Activated T-cell treated with anti-CD3 and anti-CD28 coated beads, Interleukin-2, amount 50 U/mL, for 48 hours (primary cell): ENCODE results near the gene C1orf232.

Experiments
- DNase-seq, 2 experiments: peaks; one replicate each; pipeline ENCODE4 v3.0.0-alpha.2; 2020

C1orf232 gene

DNA sequence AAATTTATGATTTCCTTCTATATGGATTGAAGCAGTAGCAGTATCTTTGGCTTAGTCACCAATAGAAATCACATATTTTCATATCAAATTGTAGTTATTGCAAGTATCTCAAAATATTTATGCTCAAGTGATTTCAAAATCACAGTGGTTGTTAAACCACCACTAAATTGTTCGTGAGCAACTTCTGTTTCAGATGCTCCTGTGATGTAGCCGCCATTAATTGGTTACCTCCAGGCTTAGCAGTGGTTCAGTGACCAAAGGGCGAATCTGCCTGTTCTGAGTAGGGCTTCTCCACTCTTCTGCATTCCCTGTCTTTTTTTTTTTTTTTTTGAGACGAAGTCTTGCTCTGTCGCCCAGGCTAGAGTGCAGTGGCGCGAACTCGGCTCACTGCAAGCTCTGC lies 6.6 kb upstream of the C1orf232 start:
- DNase-seq: no peak

DNA sequence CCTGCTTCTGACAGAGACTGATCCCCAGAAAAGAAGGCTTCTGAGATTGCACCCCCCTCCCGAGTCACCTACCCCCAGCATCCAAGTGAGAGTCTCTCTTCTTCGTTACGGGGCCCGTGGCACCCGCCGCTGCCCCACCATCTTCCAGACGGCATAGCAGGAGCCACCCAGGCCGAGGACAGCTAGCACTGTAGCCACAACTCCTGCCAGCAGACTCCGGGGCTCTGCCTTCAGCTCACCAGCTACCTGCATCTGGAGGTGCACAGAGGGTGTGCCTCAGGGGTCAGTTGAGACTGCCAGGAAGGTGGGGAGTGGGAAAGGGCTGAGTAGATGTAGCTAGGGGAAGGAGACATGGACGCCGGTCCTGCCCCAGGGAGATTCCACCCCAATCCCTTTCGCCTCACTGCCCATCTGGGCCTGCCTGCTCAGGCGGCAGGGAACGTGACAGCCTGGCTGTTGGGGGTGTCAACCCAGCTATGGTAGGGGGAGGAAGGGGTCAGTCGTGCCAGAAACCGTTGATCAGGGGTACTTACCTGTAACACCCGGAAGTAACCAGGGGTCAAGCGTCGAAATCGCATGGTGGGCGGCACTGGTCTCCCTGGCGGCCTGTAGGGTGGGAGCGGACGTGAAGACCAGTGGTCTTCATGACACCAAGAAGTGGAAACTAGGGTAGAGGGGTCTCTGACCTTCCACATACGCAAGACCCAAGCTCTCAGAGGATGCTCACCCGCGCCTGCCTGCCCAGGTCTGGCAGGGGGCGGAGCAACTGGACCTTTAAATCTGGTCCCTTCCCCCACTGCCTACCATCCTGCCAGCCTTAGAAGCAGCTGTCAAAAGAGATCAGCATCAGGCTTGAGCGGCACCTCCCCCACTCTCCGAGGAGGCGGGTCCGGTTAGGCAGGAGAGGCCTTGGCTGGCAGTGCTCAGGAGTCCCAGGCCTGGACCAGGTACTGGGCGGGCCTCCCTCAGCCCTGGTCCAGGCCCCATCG lies 2.6 kb upstream of the C1orf232 start, which contains the start of gene ZNF593OS:
ZNF593OS (minus strand) TSS at position 749 of the 989 bp plus-strand sequence; CDS start at position 578, 171 bp downstream.
- DNase-seq: no peak

DNA sequence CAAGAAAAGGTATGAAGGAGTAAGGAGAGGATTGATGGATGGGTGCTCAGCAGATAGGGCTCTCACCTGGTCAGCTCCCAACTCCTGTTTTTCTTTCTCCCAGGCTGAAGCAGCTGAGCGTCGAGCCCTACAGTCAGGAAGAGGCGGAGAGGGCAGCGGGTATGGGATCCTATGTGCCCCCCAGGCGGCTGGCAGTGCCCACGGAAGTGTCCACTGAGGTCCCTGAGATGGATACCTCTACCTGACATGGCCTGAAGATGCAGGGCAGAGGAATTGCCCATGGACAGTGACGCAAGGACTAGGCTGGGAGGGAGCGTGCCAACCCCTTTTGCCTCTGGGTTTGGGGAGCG lies 1.7 kb upstream of the C1orf232 start:
- no peak for DNase-seq

DNA sequence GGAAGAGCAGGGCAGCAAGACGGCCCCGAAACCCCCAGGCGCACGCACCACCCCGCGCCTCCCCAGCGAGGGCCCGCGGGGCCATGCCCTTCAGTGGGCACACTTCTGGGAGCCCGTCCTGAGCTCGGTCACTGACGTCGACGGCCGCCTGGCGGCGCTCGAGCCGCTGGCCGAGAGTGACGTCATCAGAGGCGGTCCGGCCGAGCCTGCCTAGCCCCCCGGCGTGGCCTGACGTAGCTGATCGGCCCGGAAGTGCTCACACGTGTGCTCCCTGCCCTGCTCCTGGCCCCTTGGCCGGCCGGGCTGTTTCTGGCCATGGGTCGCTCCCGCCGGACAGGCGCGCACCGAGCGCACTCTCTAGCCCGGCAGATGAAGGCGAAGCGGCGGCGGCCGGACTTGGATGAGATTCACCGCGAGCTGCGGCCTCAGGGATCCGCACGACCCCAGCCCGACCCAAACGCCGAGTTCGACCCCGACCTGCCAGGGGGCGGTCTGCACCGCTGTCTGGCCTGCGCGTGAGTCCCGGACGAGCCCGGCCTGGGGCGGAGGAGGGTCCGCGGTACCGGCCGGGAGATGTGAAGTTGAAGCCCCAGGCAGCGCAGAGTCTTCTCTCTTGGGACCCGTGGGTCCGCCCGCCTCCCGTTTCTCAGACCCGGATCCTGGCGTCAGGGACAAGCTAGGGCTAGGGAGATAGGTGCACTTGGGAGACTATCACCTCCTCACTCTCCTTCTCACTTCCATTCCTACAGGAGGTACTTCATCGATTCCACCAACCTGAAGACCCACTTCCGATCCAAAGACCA lies 1.1 kb upstream of the C1orf232 start, which contains the start of gene ZNF593:
ZNF593 (plus strand) TSS at position 240 of the 803 bp plus-strand sequence; CDS start at position 316, 76 bp downstream.
- DNase-seq: peak; percentile 94 to 96

DNA sequence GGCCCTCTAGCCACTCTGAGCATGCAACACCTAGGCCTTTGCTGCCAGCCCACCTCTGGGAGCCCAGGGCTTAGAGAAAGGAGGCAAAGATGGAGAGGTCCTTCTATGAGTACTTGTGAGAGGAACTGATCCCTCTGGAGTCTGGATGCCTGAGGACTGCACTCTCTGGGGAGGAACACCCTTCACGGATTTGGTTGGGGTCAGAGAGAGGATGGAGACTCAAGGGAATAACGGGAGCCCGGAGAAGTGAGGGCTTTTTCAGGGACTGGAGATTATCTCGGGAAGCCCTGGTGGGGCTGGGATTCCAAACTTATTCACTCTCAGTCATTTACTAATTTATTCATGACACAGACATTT lies 413 bp upstream of the C1orf232 start:
- DNase-seq: no peak

DNA sequence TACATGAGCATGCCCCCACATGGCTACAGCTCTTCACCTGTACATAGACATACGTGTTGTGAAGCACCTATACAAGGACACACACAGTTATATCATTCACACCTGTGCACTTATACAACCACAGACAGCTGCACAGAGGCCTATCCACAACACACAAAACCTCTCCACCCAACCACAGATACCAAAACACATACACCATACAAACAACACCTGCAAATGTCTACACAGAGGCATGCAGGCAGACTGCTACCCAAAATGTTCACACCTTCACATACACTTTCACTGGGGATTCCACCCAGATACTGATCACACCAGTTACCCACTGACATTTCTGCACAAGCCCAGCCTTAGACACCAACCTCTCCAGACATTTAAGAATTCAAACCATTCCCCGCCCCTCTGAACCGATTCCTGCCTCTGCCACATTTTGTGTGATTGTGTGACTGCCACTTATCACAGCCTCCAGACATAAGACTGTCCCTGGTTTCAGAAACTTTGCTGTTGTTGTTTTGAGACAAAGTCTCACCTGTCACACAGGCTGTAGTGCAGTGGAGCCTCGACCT lies 2.0 kb downstream of the C1orf232 start:
- DNase-seq: no peak

DNA sequence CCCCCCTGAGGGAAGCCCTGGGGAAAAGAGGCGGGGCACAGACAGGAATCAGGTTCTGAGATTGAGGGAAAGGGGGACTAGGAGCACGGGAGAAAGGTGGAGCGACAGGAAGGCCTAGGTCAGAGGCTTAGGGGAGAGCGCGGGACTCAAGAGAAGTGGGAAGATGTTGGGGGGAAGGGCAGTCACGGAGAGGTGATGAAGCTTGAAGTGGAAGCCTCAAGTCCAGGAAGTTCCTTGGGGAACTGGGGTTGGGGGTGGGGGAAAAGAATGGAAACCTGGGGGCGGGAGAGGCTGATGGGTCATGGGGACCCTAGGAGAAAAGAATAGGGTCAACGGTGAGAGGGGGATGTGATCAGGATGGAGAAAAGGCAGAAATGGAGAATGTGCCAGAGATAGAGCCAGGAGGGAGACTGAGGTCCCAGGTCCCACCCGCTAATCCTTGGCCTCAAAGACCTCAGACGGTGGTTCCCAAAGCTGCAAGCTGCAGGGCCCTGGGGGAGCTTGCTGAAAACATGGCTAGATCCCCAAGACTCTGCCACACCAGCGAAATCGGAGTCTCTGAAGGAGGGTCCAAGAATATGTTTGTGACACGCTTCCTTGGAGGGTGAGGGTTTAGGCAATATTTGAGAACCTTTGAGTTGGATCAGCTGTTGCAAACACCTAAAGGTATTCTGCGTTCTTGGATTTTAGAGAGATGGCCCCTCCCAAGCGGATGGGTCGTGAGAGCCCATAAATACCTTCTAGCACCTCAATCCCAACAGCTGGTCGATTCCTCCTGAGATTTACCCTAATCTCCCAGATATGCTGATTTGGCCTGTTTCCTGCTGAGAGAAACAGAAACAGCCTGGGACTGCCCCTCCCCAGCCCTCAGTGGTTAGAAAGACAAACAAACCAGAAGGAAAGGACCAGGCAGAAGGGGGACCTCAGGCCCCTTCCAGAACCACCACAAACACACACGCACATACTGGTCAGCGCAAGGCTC lies 3.6 kb downstream of the C1orf232 start:
- DNase-seq: no peak

DNA sequence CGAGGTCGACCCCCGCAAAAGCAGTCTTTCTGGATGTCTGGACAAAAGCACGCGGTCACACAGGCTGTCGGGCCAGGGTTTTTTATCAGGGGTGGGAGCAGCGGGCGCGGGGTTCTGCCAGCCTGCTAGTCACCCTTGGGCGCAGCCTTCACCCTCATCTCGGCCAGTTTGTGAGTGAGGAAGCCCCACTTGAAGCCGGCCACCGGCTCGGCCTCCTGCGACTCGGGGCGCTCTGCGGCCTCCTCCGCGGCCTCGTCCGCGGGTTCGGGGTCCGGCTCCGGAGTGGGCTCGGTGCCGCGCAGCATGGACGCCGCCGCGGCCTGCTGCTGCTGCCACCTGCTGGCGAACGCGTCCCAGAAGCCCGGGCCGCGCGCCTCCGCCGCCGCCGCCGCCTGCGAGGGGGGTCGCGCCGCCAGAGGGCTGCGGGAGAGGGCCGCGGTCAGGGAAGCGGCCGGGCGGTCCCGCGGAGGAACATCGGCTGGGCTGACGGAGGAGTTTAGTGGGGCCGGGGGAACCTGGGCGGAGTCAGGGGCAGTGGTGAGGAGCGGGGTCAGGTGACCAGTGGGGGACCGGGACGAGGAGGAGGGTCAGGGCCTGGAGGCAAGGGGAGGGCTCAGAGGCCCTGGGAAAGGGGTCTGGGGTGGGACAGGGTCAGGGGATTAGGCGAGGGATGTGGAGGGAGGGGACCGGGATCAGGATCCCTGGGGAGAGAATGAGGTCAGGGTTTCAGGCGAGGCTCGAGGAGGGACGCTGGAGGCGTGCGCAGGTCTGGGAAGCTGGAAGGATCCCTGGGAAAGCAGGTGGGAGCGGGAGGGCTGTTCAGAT lies 4.5 kb downstream of the C1orf232 start:
- DNase-seq: peak; percentile 74 to 78

DNA sequence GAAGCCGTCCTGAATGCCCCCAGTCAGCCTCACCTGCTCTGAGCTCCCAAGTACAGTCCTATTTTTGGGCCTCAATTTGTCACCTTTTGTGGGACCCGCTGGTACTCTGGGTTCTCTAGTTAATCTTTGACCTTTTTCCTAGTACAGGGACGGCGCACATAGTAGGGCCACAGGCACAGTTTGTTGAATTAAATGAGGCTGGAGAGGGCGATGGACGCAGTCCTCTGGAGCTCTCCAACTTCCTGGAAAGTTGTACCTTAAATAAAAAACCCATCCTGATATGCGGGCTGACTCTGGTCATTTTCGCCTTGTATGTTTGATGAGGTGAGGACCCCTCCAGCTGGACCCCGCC lies 5.1 kb downstream of the C1orf232 start:
- DNase-seq: no peak

DNA sequence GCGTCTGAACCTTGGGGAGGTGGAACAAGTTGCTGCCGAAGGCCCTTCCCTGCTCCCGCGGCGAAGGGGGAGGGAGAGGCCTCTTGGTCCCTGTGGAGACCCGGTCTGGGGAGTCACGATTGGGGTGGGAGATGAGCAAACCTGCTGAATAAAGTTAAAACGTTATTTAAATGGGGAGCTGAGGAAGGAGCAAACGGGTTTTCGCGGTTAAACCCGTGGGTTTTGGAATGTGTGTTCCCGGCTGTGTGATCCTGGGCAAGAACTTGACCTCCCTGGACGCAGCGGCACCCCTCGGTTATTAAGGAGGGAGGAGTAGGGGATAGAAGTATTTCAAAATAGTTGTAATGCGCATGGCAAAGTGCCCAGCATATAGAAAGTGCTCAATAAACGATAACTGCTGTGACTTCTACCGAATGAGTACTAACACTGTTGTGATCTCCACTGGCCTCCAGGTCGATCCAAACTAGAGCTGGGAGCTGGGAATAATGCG lies 6.5 kb downstream of the C1orf232 start:
- peak in 1 of 2 experiments; percentile 42 for DNase-seq

DNA sequence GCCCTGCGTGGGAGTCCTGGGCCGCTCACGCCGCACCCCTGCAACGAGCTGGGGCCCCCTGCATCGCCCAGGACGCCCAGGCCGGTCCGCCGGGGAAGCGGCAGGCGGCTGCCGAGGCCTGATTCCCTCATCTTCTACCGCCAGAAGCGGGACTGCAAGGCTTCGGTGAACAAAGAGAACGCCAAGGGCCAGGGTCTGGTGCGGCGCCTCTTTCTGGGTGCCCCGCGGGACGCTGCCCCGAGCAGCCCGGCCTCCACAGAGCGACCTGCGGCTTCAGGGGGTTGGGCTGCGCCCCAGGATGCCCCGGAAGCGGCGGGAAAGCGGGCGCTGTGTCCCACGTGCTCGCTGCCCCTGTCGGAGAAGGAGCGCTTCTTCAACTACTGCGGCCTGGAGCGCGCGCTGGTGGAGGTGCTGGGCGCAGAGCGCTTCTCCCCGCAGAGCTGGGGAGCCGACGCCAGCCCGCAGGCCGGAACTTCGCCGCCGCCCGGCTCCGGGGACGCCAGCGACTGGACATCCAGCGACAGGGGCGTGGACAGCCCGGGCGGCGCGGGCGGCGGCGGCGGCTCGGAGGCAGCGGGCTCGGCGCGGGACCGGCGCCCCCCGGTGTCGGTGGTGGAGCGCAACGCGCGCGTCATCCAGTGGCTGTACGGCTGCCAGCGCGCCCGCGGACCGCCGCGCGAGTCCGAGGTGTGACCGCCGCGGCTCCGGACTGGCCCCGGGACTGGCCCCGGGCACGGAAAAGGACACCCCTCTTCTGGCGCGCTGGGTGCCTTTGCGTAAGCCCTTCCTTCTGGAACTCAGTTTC lies 7.1 kb downstream of the C1orf232 start:
- DNase-seq: peak; percentile 68 to 73

DNA sequence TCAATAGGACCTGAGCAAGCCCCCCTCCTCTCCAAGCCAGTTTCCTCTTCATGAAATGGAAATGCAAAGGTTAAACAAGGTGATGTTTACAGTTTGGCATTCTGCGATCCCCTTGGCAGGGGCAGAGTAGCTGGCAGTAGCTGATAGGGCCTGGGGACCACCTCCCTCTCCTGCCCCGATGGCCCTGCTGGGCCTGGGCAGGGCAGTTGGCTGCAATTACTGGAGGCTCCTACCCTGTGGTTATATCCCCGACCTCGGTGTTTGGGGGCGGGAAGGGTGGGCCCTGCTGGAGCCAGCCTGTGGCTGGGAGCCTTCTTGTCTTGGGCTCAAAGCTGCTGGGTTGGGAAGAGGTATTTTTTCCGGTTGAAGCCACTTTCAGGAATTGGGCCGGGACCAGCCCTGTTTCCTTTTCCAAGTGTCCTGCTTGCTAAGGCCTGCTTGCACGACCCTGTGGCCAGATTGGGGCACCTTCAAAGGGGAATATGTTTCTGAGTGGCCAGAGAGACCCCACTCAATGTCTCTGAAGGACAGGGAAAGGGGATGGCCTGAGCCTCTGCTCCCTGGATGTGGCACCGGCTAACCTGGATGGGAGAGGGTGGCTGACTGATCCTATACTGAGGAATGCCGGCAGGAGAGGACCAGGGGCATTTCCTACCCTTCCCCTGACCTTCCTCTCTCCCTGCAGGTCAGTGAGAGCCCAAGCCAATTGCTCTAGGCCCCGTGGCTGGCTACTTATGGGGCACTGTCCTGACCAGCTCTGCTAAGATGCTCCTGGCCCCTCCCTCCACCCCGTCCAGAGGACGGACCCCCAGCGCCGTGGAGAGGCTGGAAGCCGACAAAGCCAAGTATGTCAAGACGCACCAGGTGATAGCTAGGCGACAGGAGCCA lies 8.0 kb downstream of the C1orf232 start:
- DNase-seq: no peak

DNA sequence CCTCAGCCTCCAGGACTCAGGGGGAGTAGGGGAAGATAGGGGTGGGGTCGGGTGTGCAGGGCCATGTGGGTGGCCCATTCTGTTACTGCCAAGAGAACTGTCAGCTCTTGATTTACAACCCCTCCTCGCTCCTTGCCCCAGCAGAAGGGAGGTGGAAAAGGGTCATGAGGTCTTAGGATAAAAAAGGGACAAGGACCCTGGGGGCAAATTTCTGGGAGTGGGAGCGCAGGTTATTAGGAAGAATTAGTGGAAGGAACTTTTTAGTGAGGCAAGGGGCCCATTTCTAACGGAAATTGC lies 9.1 kb downstream of the C1orf232 start:
- DNase-seq: no peak

DNA sequence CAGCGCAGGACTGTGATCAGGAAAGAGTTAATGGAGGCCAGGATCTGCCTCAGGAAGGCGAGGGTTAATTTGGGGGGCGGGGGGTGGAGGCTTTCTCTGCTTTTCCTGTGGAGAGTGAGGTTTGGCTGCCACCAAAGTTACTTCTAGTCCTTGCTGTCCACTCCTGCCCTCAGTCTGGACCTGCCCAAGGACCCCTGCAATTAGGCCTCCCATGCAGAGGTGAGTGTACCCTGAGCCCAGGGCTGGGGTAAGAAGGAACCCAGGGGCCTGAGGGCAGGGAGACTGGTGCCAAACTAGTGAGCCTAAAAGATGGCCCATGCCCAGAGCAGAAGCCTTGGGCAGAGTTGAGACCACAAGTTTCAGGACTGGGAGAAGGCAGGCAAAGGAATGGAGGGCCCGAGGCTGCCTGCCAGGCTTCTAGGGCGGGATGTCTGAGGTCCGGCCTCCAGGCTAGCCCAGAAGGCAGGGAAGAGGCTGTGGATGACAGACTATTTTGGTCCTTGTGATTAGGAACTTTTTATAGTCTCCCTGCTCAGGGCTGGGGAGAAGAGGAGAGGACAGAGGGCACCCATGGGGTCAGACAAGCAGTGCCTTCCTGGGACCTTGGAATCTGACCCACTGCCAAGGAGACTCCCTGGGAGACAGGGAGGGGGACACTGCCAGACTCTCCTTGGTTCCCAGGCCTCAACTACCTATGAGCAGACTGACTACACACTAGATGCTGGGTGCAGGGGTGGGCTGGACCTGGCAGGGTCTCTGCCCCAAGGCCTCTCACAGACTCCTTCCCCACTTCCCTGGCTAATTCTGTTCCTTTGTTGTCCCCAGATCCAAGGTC lies 9.6 kb downstream of the C1orf232 start, which contains the start of gene FAM110D:
FAM110D (plus strand) TSS at position 172 of the 835 bp plus-strand sequence. CDS start 2,213 bp downstream, outside the sequence.
- DNase-seq: no peak

DNA sequence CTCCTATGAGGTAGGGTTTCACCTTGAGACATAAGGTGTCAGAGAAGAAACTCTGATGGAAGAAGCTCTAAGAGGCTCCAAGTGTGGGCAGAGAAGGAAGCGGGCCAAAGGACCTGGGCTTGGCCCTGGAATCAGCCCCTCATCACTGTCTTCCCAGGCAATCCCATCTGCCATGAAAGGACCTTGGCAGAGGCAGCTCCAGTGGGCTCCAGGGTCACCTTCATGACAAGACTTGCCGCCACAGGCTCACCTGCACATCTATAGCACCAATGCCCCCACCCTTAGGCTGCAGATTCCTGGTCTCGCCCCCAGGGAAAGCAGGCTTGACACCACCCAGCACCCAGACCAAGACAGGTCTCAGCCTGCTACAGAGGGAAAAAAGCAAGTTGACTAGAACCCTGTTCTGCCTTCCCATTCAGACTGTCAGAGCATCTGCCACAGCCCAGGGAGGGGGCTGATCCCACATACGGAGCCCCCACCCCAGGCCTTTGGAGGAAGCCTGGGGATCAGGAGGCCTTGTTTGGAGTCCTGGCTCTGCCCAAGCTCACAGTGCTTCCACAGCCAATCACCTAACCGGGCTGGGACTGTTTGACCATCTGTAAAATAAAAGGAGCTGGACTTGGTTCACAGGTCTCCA lies 10.4 kb downstream of the C1orf232 start:
- DNase-seq: no peak

DNA sequence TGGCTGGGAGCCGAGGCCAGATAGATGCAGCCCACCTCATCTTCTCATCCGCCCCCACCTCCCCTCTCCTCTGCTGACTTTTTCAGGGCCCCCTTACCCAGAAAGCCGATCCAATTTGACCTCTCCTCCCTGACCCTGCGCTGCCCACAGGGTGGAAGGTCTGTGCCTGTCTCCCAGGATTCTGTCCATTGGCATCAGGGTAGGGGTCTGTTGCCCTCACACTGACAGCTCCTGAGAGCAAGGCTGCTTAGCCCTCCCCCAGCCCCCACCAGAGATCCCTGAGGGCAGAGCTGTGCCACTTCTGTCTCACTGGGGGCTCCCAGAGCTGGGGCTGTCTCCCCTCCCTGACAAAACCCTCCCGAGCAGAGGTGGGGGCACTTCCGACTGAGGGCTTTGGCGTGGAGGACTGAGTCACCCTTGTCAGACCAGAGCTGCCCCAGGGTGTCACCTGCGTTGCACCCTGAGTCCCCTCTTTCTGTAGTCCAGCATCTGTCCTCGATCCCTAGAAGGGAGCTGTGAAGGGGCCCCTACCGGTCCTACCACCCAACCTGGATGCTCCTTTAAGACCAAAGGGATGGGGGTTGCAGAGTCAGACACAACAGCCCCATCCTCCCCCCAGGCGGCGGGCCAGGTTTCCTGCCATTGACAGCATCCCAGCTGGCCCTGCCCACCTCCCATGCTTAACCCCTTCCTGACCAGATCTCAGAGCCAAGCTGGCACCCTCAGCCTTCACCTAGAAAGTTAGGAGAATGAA lies 12.3 kb downstream of the C1orf232 start:
- no peak for DNase-seq
